ENCODE measurements around the gene ADCY9. TPM values are rescaled to one million over a fixed set of nuclear protein-coding genes. Genes with fewer than 3 reads are reported as not detected.

The ADCY9 gene
- total RNA-seq, 1 experiment from 2014 or later: 9.8 TPM

GRCh38 chr16:4103745-4104144 is 12.5 kb downstream of the ADCY9 start:
- ChIA-PET RAD21 (ENCODE audit: low non-redundant PET in 1 of 2, low total read pairs in 2 of 2, uncharacterized antibody in 2 of 2, unreplicated experiment in 2 of 2) (no interaction called here), CTCF (no interaction called here), POLR2A (no interaction called here)
- no peaks in the 10 kb centered on the region for H3K27me3 ChIP-seq (ENCODE audit: insufficient read depth, low read length)
- H2AFZ ChIP-seq (ENCODE audit: low read depth, low read length, poor library complexity, severe bottlenecking): no peak overlapping the region
- H3K4me2 ChIP-seq (ENCODE audit: low read length): no peak overlapping the region
- H3K9ac ChIP-seq (ENCODE audit: low read length): no peak overlapping the region
- TF ChIP-seq YY1 (IDR thresholded peaks at IDR 0.05; ENCODE audit: extremely low read depth, insufficient replicate concordance, low read depth, low read length) (no peak), EZH2phosphoT487 (IDR thresholded peaks at IDR 0.05; ENCODE audit: borderline replicate concordance) (no peak), POLR2A (IDR thresholded peaks at IDR 0.05; ENCODE audit: borderline replicate concordance, extremely low read depth, insufficient read depth, insufficient read length) (no peak)
- 0 out of 2 replicates have a peak, but pooled peaks cover 3% of the 10 kb centered on the region for H3K79me2 ChIP-seq (ENCODE audit: insufficient read depth, low read length)
- H3K36me3 ChIP-seq (ENCODE audit: control insufficient read depth in 1 of 2, insufficient read depth in 2 of 2, low read length in 2 of 2): no peaks in the 10 kb centered on the region
- H3K9me3 ChIP-seq (ENCODE audit: control insufficient read depth in 1 of 2, insufficient read depth in 1 of 2, low read depth in 1 of 2, low read length in 2 of 2): no peaks in the 10 kb centered on the region
- no peaks in the 10 kb centered on the region for H3K9me2 ChIP-seq (ENCODE audit: insufficient read depth)
- ATAC-seq (no peak), DNase-seq (ENCODE audit: low read depth, low spot score) (no peak)
- H4K20me1 ChIP-seq (ENCODE audit: insufficient read depth): no peaks in the 10 kb centered on the region
- BruUV-seq (replicated peaks): no TSS peak
- intact Hi-C loops (cut with micrococcal nuclease): no loop called here
- no peak overlapping the region for H3K27ac ChIP-seq (ENCODE audit: low read depth, low read length)
- H3K4me3 ChIP-seq (replicated peaks in 1 of 2; ENCODE audit: low read depth in 1 of 2, low read length in 2 of 2): no peak overlapping the region
- H3K4me1 ChIP-seq (ENCODE audit: control insufficient read depth in 1 of 2, insufficient read depth in 2 of 2, low read length in 2 of 2): no peaks in the 10 kb centered on the region; a peak in 1 of 4 replicates

DNA sequence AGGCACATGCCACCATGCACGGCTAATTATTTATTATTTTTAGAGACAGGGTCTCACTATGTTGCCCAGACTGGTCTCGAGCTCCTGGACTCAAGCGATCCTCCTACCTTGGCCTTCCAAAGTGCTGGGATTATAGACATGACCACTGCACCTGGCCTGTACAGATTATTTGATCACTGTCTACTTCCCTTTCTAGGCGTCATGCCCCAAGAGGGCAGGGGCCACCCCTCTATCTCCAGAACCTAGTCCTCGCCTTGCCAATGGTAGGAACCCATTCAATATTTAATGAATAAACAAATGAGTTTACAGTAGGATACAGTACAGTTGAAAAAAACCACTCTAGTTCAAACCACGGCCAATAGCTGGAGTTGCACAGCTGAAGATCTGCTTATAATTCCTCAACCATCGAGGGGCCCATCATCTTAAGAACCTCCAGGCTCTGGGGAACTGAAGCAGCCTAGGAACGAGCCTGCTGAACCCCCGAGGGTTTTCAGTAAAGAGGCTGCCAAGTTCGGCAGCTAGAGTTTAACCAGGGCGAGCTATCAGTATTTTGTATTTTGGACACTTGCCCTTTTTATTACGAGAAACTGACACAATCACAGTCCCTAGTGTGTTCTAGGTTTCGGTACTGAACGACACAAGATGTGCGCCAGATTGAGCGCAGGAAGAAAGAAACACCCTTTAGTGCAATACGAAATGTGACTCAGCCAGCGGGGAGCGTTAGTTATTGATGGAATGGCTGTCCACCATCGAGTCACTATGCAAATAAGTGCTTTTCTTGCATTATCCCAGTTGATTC is 14.6 kb downstream of the ADCY9 start:
- DNase-seq (ENCODE audit: low read depth, low spot score) (no peak), ATAC-seq (no peak)
- BruUV-seq (replicated peaks): no TSS peak
- Histone ChIP-seq H3K9ac (ENCODE audit: low read length) (no peak overlapping the region), H3K27me3 (ENCODE audit: insufficient read depth, low read length) (no peaks in the 10 kb centered on the region), H3K9me2 (ENCODE audit: insufficient read depth) (no peaks in the 10 kb centered on the region), H3K4me1 (ENCODE audit: control insufficient read depth in 1 of 2, insufficient read depth in 2 of 2, low read length in 2 of 2) (peaks cover 0 to 3% of the 10 kb centered on the region in 2 experiments; a peak in 1 of 4 replicates), H3K36me3 (ENCODE audit: control insufficient read depth in 1 of 2, insufficient read depth in 2 of 2, low read length in 2 of 2) (no peaks in the 10 kb centered on the region), H3K79me2 (ENCODE audit: insufficient read depth, low read length) (no peaks in the 10 kb centered on the region), H2AFZ (ENCODE audit: low read depth, low read length, poor library complexity, severe bottlenecking) (no peak overlapping the region), H3K9me3 (ENCODE audit: control insufficient read depth in 1 of 2, insufficient read depth in 1 of 2, low read depth in 1 of 2, low read length in 2 of 2) (no peaks in the 10 kb centered on the region), H3K4me3 (replicated peaks in 1 of 2; ENCODE audit: low read depth in 1 of 2, low read length in 2 of 2) (no peak overlapping the region), H3K4me2 (ENCODE audit: low read length) (no peak overlapping the region), H3K27ac (ENCODE audit: low read depth, low read length) (no peak overlapping the region), H4K20me1 (ENCODE audit: insufficient read depth) (no peaks in the 10 kb centered on the region)
- intact Hi-C loops (cut with micrococcal nuclease): no loop called here
- POLR2A ChIA-PET: no interaction called here
- TF ChIP-seq, protein P1, sequence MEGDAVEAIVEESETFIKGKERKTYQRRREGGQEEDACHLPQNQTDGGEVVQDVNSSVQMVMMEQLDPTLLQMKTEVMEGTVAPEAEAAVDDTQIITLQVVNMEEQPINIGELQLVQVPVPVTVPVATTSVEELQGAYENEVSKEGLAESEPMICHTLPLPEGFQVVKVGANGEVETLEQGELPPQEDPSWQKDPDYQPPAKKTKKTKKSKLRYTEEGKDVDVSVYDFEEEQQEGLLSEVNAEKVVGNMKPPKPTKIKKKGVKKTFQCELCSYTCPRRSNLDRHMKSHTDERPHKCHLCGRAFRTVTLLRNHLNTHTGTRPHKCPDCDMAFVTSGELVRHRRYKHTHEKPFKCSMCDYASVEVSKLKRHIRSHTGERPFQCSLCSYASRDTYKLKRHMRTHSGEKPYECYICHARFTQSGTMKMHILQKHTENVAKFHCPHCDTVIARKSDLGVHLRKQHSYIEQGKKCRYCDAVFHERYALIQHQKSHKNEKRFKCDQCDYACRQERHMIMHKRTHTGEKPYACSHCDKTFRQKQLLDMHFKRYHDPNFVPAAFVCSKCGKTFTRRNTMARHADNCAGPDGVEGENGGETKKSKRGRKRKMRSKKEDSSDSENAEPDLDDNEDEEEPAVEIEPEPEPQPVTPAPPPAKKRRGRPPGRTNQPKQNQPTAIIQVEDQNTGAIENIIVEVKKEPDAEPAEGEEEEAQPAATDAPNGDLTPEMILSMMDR (IDR thresholded peaks at IDR 0.05 in 2 of 3, conservative IDR thresholded peaks at IDR 0.05 in 1 of 3; ENCODE audit: borderline replicate concordance in 1 of 3, insufficient read depth in 1 of 3, low read depth in 2 of 3, low read length in 2 of 3): no peak
- TF ChIP-seq, protein P2, sequence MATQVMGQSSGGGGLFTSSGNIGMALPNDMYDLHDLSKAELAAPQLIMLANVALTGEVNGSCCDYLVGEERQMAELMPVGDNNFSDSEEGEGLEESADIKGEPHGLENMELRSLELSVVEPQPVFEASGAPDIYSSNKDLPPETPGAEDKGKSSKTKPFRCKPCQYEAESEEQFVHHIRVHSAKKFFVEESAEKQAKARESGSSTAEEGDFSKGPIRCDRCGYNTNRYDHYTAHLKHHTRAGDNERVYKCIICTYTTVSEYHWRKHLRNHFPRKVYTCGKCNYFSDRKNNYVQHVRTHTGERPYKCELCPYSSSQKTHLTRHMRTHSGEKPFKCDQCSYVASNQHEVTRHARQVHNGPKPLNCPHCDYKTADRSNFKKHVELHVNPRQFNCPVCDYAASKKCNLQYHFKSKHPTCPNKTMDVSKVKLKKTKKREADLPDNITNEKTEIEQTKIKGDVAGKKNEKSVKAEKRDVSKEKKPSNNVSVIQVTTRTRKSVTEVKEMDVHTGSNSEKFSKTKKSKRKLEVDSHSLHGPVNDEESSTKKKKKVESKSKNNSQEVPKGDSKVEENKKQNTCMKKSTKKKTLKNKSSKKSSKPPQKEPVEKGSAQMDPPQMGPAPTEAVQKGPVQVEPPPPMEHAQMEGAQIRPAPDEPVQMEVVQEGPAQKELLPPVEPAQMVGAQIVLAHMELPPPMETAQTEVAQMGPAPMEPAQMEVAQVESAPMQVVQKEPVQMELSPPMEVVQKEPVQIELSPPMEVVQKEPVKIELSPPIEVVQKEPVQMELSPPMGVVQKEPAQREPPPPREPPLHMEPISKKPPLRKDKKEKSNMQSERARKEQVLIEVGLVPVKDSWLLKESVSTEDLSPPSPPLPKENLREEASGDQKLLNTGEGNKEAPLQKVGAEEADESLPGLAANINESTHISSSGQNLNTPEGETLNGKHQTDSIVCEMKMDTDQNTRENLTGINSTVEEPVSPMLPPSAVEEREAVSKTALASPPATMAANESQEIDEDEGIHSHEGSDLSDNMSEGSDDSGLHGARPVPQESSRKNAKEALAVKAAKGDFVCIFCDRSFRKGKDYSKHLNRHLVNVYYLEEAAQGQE (IDR thresholded peaks at IDR 0.05; ENCODE audit: low read depth): no peak
- TF ChIP-seq ZFX (IDR thresholded peaks at IDR 0.05) (no peak), ZBTB33 (IDR thresholded peaks at IDR 0.05; ENCODE audit: extremely low read depth, insufficient replicate concordance, low read length) (no peak), SP1 (IDR thresholded peaks at IDR 0.05; ENCODE audit: low read depth) (no peak), MAX (IDR thresholded peaks at IDR 0.05) (no peak), POLR2A (IDR thresholded peaks at IDR 0.05; ENCODE audit: borderline replicate concordance, extremely low read depth, insufficient read depth, insufficient read length) (no peak), EZH2phosphoT487 (IDR thresholded peaks at IDR 0.05; ENCODE audit: borderline replicate concordance) (no peak), EGR1 (IDR thresholded peaks at IDR 0.05; ENCODE audit: low read depth) (no peak)
- CTCF ChIA-PET: no interaction called here
- RAD21 ChIA-PET (ENCODE audit: low non-redundant PET in 1 of 2, low total read pairs in 2 of 2, uncharacterized antibody in 2 of 2, unreplicated experiment in 2 of 2): no interaction called here

Measured in HCT116 (cell line).